ENCODE measurements around the gene UTP3. TPM values are rescaled to one million over a fixed set of nuclear protein-coding genes. Genes with fewer than 3 reads are reported as not detected.

Gene UTP3
- total RNA-seq, 1 donor = 14.5 TPM

DNA sequence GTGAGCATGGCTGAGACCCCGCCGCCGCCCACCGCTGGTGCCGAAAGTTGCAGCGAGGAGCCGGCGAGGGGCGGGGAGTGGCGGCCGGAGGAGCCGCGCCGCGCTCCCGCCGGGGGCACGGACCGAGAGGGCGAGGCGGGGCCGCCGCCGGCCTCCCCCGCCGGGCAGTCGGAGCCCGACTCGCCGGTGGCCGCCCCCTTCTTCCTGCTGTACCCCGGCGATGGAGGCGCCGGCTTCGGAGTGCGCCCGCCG lies 16.5 kb downstream of the UTP3 start:
- H3K4me2 ChIP-seq (ENCODE audit: insufficient read depth, low read length) = peak overlapping the region; percentile 96
- H3K27me3 ChIP-seq (ENCODE audit: insufficient read depth, low read length) = no peaks in the 10 kb centered on the region
- no peak for DNase-seq (ENCODE audit: insufficient read length, low spot score, missing footprints)
- no peaks in the 10 kb centered on the region for H3K36me3 ChIP-seq (ENCODE audit: insufficient read depth, low read length)
- no peaks in the 10 kb centered on the region for H3K9me3 ChIP-seq (ENCODE audit: low read depth, low read length)
- H3K27ac ChIP-seq (ENCODE audit: low read depth, low read length) = peak overlapping the region; percentile 90
- H3K4me3 ChIP-seq (ENCODE audit: insufficient read depth, low read length) = peak overlapping the region; percentile 79
- H3K79me2 ChIP-seq (ENCODE audit: insufficient read depth, low read length) = peaks cover 36% of the 10 kb centered on the region
- peaks cover 25% of the 10 kb centered on the region for H3K4me1 ChIP-seq (ENCODE audit: insufficient read depth, low read length)
- H4K20me1 ChIP-seq (ENCODE audit: insufficient read depth, low read length) = peaks cover 3% of the 10 kb centered on the region
- TF ChIP-seq, protein P1, sequence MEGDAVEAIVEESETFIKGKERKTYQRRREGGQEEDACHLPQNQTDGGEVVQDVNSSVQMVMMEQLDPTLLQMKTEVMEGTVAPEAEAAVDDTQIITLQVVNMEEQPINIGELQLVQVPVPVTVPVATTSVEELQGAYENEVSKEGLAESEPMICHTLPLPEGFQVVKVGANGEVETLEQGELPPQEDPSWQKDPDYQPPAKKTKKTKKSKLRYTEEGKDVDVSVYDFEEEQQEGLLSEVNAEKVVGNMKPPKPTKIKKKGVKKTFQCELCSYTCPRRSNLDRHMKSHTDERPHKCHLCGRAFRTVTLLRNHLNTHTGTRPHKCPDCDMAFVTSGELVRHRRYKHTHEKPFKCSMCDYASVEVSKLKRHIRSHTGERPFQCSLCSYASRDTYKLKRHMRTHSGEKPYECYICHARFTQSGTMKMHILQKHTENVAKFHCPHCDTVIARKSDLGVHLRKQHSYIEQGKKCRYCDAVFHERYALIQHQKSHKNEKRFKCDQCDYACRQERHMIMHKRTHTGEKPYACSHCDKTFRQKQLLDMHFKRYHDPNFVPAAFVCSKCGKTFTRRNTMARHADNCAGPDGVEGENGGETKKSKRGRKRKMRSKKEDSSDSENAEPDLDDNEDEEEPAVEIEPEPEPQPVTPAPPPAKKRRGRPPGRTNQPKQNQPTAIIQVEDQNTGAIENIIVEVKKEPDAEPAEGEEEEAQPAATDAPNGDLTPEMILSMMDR (IDR thresholded peaks at IDR 0.05; ENCODE audit: extremely low read depth, low read depth, low read length) = no peak
- H2AFZ ChIP-seq (ENCODE audit: low read length) = peak overlapping the region; percentile 91

DNA sequence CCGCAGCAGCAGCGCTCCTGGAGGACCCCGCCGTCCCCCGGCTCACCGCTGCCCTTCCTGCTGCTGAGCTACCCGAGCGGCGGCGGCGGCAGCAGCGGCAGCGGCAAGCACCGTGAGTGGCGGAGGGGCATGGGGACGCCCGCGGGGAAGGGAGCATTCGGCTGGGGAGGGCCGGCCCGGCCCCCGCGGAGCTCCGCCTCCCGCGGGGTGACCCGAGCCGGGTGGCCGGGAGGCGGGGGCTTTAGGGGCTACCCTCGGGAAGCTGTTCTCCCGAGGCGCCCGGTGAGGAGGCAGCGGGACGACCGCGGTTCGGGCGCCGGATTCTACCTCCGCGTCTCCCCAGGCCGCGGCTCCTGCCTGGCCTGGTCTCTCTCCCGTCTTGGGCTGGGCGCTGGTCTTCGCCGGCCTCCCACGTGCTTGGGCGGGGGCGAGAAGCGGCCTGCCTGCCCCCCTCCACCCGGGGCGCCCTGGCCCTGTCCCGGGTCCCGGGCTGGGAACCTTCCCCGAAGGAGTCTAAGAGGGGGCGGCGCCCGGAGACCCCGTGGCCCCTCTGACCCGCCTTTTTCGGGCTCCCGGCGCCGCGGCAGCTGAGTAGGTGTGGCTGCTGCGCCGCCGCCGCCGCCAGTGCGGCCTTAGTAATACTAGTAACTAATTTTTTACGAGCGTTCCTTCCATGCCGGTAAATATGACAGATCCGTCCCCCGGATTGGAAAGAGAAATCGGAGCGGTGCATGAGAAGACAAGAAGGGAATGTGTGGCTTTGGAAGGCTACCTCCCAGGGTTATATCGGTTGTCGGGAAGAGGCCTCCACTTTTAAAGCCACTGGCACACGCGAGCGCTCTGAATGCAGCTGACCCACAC lies 17.1 kb downstream of the UTP3 start:
- TF ChIP-seq, protein P1 (IDR thresholded peaks at IDR 0.05; ENCODE audit: extremely low read depth, low read depth, low read length) = no peak
- H3K4me1 ChIP-seq (ENCODE audit: insufficient read depth, low read length) = peaks cover 25% of the 10 kb centered on the region
- H3K27ac ChIP-seq (ENCODE audit: low read depth, low read length) = peak overlapping the region; percentile 83
- H3K4me3 ChIP-seq (ENCODE audit: insufficient read depth, low read length) = peak overlapping the region; percentile 79
- peaks cover 3% of the 10 kb centered on the region for H4K20me1 ChIP-seq (ENCODE audit: insufficient read depth, low read length)
- H3K79me2 ChIP-seq (ENCODE audit: insufficient read depth, low read length) = peaks cover 41% of the 10 kb centered on the region
- H2AFZ ChIP-seq (ENCODE audit: low read length) = peak overlapping the region; percentile 91
- H3K4me2 ChIP-seq (ENCODE audit: insufficient read depth, low read length) = peak overlapping the region; percentile 95
- H3K27me3 ChIP-seq (ENCODE audit: insufficient read depth, low read length) = no peaks in the 10 kb centered on the region
- DNase-seq (ENCODE audit: insufficient read length, low spot score, missing footprints) = peak; percentile 93
- H3K9me3 ChIP-seq (ENCODE audit: low read depth, low read length) = no peaks in the 10 kb centered on the region
- no peaks in the 10 kb centered on the region for H3K36me3 ChIP-seq (ENCODE audit: insufficient read depth, low read length)

DNA sequence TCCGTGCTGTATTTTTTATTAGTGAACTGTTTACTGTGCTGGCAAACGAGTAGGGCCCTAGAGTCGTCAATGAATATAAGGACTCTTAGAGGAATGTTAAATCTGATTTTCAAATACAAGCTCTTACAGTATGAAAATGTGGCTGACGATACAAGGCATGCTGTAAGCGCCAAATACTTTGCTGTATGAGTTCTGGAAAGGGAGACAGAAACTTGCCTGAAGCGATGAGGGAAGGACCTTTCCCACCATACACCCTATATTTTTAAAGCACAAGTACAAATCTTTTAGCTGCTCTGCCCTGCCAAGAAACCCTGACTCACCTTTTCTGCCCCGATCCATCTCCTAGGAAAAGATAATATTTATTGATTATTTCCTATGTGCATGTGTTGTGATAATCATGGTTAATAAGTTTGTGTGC lies 17.7 kb downstream of the UTP3 start:
- peak; percentile 55 for DNase-seq (ENCODE audit: insufficient read length, low spot score, missing footprints)
- H3K4me3 ChIP-seq (ENCODE audit: insufficient read depth, low read length) = peak overlapping the region; percentile 79
- H3K79me2 ChIP-seq (ENCODE audit: insufficient read depth, low read length) = peaks cover 45% of the 10 kb centered on the region
- peak overlapping the region; percentile 83 for H3K27ac ChIP-seq (ENCODE audit: low read depth, low read length)
- peak overlapping the region; percentile 91 for H2AFZ ChIP-seq (ENCODE audit: low read length)
- H3K4me1 ChIP-seq (ENCODE audit: insufficient read depth, low read length) = peaks cover 25% of the 10 kb centered on the region
- H3K9me3 ChIP-seq (ENCODE audit: low read depth, low read length) = no peaks in the 10 kb centered on the region
- TF ChIP-seq, protein P1 (IDR thresholded peaks at IDR 0.05; ENCODE audit: extremely low read depth, low read depth, low read length) = no peak
- H3K4me2 ChIP-seq (ENCODE audit: insufficient read depth, low read length) = peak overlapping the region; percentile 95
- H4K20me1 ChIP-seq (ENCODE audit: insufficient read depth, low read length) = peaks cover 3% of the 10 kb centered on the region
- no peaks in the 10 kb centered on the region for H3K27me3 ChIP-seq (ENCODE audit: insufficient read depth, low read length)
- H3K36me3 ChIP-seq (ENCODE audit: insufficient read depth, low read length) = no peaks in the 10 kb centered on the region

DNA sequence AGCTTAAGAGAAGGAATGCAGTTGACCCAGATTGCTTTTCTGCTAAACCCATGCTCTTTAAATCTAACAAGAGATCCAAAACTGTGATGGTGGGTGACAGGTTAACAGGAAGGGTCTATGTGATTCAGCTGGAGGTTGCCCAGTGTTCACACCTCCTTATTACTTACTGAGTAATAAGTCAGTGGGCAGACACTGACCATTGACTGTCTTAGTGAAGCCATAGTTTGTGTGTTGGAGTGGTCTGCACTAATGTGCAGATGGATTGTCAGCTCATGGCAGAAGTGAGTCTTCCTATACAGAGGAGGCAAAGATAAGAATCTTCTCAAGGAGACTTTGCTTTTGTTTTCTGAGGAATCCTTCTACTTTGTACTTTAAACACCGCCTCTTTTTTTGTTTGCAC lies 18.2 kb downstream of the UTP3 start:
- peaks cover 28% of the 10 kb centered on the region for H3K4me1 ChIP-seq (ENCODE audit: insufficient read depth, low read length)
- DNase-seq (ENCODE audit: insufficient read length, low spot score, missing footprints) = no peak
- H3K27ac ChIP-seq (ENCODE audit: low read depth, low read length) = peak overlapping the region; percentile 83
- H4K20me1 ChIP-seq (ENCODE audit: insufficient read depth, low read length) = peaks cover 8% of the 10 kb centered on the region
- H3K27me3 ChIP-seq (ENCODE audit: insufficient read depth, low read length) = no peaks in the 10 kb centered on the region
- TF ChIP-seq, protein P1 (IDR thresholded peaks at IDR 0.05; ENCODE audit: extremely low read depth, low read depth, low read length) = no peak
- peaks cover 50% of the 10 kb centered on the region for H3K79me2 ChIP-seq (ENCODE audit: insufficient read depth, low read length)
- H3K36me3 ChIP-seq (ENCODE audit: insufficient read depth, low read length) = no peaks in the 10 kb centered on the region
- peak overlapping the region; percentile 91 for H2AFZ ChIP-seq (ENCODE audit: low read length)
- H3K4me2 ChIP-seq (ENCODE audit: insufficient read depth, low read length) = peak overlapping the region; percentile 95
- H3K4me3 ChIP-seq (ENCODE audit: insufficient read depth, low read length) = peak overlapping the region; percentile 79
- H3K9me3 ChIP-seq (ENCODE audit: low read depth, low read length) = no peaks in the 10 kb centered on the region
